Measurements from ENCODE around the gene STAG2. TPM values are rescaled to one million over a fixed set of nuclear protein-coding genes. Genes with fewer than 3 reads are reported as not detected.

STAG2 gene
- polyA plus RNA-seq, 1 donor (not counting 4 experiments of a cell fraction or from before 2014, with no cell fraction given) = 42.9 TPM

DNA sequence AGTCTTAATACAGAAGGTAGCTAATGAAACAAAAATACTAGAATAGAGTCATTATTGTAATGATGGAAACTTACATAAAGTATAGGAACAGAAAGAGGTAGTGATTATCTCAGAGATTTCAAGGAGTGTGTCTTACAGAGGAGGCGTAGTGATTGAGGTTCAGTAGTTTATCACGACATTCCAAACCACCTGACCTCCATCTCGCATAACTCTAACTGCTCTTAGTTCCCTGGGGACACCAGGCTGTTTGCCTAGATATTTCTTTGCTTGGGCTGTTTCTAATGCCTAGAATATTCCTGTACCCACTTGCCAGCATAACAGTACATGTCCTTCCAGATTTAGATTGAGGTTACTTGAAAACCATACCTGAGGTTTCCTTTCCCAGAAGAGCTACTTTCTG, 29.1 kb downstream of the STAG2 start:
- no peaks in the 10 kb centered on the region for H3K27me3 ChIP-seq (ENCODE audit: control insufficient read depth, extremely low read depth, insufficient read depth, low read length)
- H3K27ac ChIP-seq (ENCODE audit: control insufficient read depth, insufficient read depth, low read length) = peak overlapping the region; percentile 5
- H3K4me3 ChIP-seq (ENCODE audit: control insufficient read depth in 2 of 3, extremely low read depth in 1 of 3, insufficient read depth in 2 of 3, low read depth in 1 of 3, low read length in 3 of 3) = no peak overlapping the region
- no peaks in the 10 kb centered on the region for H3K36me3 ChIP-seq (ENCODE audit: control insufficient read depth in 2 of 2, extremely low read depth in 1 of 2, insufficient read depth in 2 of 2, low read length in 2 of 2)
- H3K79me2 ChIP-seq (ENCODE audit: control insufficient read depth, insufficient read depth, low read length) = peaks cover 52% of the 10 kb centered on the region
- H2AFZ ChIP-seq (ENCODE audit: control insufficient read depth, low read length) = no peak overlapping the region
- dilution Hi-C loops (cut with MboI; ENCODE audit: extremely low pct_ligation_motif_present, low sequenced_read_pairs) = no loop called here
- peak; percentile 66 for FAIRE-seq
- no peak overlapping the region for H3K9ac ChIP-seq (ENCODE audit: control insufficient read depth, extremely low read depth, insufficient read depth, low read length)
- no peak for DNase-seq (ENCODE audit: low read depth, low spot score)
- peaks cover 5% of the 10 kb centered on the region for H4K20me1 ChIP-seq (ENCODE audit: control insufficient read depth, extremely low read depth, insufficient read depth, low read length)
- peaks cover 23% of the 10 kb centered on the region for H3K4me1 ChIP-seq (ENCODE audit: control insufficient read depth, extremely low read depth, insufficient read depth, low read length)
- TF ChIP-seq EZH2 (IDR thresholded peaks at IDR 0.05; ENCODE audit: low read length) = no peak
- no peak for TF ChIP-seq CTCF (optimal IDR thresholded peaks at IDR 0.05 in 1 of 3, IDR thresholded peaks at IDR 0.05 in 1 of 3, conservative IDR thresholded peaks at IDR 0.05 in 1 of 3; ENCODE audit: extremely low read depth in 1 of 3, insufficient read depth in 2 of 3, low read length in 3 of 3)
- no peaks in the 10 kb centered on the region for H3K9me3 ChIP-seq (ENCODE audit: control insufficient read depth, low read depth, low read length)
- peak overlapping the region; percentile 36 for H3K4me2 ChIP-seq (ENCODE audit: control insufficient read depth, extremely low read depth, insufficient read depth, low read depth, low read length)
- H3K9me1 ChIP-seq (ENCODE audit: control insufficient read depth, extremely low read depth, insufficient read depth, low read length) = no peaks in the 10 kb centered on the region

DNA sequence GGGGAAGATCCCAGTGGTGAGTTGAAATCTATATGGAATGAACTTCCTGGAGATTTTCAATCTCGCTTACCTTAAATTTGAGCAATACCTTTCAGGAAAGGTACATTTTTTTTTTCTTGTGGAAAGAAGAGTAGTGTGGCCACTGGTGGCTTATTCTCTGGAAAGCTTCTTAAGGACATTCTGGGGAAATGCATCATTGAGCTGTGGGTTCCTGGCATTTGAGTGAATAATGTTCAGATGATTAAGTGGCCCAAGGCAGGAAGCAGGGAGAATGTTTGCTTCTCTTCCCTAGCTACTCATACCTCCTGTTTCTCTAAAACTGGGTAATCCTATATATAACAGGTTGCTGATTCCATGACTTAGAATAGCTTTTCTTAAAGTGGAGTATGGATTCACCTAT, 31.8 kb downstream of the STAG2 start:
- H3K9ac ChIP-seq (ENCODE audit: control insufficient read depth, extremely low read depth, insufficient read depth, low read length) = no peak overlapping the region
- no peaks in the 10 kb centered on the region for H3K9me3 ChIP-seq (ENCODE audit: control insufficient read depth, low read depth, low read length)
- H2AFZ ChIP-seq (ENCODE audit: control insufficient read depth, low read length) = no peak overlapping the region
- peaks cover 23% of the 10 kb centered on the region for H3K4me1 ChIP-seq (ENCODE audit: control insufficient read depth, extremely low read depth, insufficient read depth, low read length)
- no peaks in the 10 kb centered on the region for H3K27me3 ChIP-seq (ENCODE audit: control insufficient read depth, extremely low read depth, insufficient read depth, low read length)
- H3K4me3 ChIP-seq (ENCODE audit: control insufficient read depth in 2 of 3, extremely low read depth in 1 of 3, insufficient read depth in 2 of 3, low read depth in 1 of 3, low read length in 3 of 3) = no peak overlapping the region
- no peak for TF ChIP-seq EZH2 (IDR thresholded peaks at IDR 0.05; ENCODE audit: low read length)
- TF ChIP-seq CTCF (optimal IDR thresholded peaks at IDR 0.05 in 1 of 3, IDR thresholded peaks at IDR 0.05 in 1 of 3, conservative IDR thresholded peaks at IDR 0.05 in 1 of 3; ENCODE audit: extremely low read depth in 1 of 3, insufficient read depth in 2 of 3, low read length in 3 of 3) = no peak
- H4K20me1 ChIP-seq (ENCODE audit: control insufficient read depth, extremely low read depth, insufficient read depth, low read length) = peaks cover 5% of the 10 kb centered on the region
- DNase-seq (ENCODE audit: low read depth, low spot score) (peak; percentile 46), FAIRE-seq (peak; percentile 61)
- dilution Hi-C loops (cut with MboI; ENCODE audit: extremely low pct_ligation_motif_present, low sequenced_read_pairs) = no loop called here
- no peaks in the 10 kb centered on the region for H3K9me1 ChIP-seq (ENCODE audit: control insufficient read depth, extremely low read depth, insufficient read depth, low read length)
- no peak overlapping the region for H3K4me2 ChIP-seq (ENCODE audit: control insufficient read depth, extremely low read depth, insufficient read depth, low read depth, low read length)
- peaks cover 64% of the 10 kb centered on the region for H3K79me2 ChIP-seq (ENCODE audit: control insufficient read depth, insufficient read depth, low read length)
- no peaks in the 10 kb centered on the region for H3K36me3 ChIP-seq (ENCODE audit: control insufficient read depth in 2 of 2, extremely low read depth in 1 of 2, insufficient read depth in 2 of 2, low read length in 2 of 2)
- peak overlapping the region; percentile 14 for H3K27ac ChIP-seq (ENCODE audit: control insufficient read depth, insufficient read depth, low read length)

Data from keratinocyte (primary cell).